ENCODE measurements around the gene NOS2. TPM values are rescaled to one million over a fixed set of nuclear protein-coding genes. Genes with fewer than 3 reads are reported as not detected.

NOS2 gene
- 0.10 TPM in 1 of 2 replicates, not detected in the other for total RNA-seq

GRCh38 chr17:27800522-27800921, at the start of gene NOS2:
Gene NOS2 (minus strand): TSS chr17:27800529. CDS start chr17:27798809, 1,720 bp downstream.

Small RNA genes lying within 50 kb of the gene (small RNA-seq; reads per million reads assigned to genes)
- gene AC130289.1, result not detected
- not detected for gene AC130289.2

Other genes with a start within 250 kb of the NOS2 start
- gene LGALS9, start 169.3 kb downstream of the NOS2 start, total RNA-seq, result 36.9 and 49.0 TPM in 2 replicates
- 6.7 and 7.8 TPM in 2 replicates for gene LYRM9, start 92.8 kb upstream of the NOS2 start, total RNA-seq
- 47.4 and 53.2 TPM in 2 replicates for gene NLK, start 242.1 kb upstream of the NOS2 start, total RNA-seq